ENCODE results near the gene GLCE. TPM values are rescaled to one million over a fixed set of nuclear protein-coding genes. Genes with fewer than 3 reads are reported as not detected.
A peak's percentile ranks its signal among the peaks of the same experiment; 100 is the strongest.

GLCE gene
- total RNA-seq, 2 donors from 2014 or later: 3.6 to 4.6 TPM

DNA sequence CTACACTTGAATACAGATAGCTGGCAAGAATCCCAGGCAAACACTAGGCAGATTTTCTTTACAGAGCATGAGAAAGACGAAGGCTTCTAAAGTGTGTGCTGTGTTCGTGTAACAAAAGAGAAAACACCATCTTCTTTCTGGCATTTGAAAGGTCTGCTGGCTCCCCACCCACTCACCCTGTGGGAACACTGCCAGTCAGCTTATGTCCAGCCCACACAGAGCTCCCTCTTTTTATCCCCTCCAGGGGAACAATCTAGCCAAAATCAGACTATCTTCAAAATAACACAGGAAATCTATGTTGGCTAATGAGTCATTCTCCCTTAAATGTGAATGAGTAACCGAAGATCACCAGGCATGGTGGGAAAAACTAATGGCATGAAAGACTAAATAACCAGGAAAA lies 92.7 kb downstream of the GLCE start:
- Mint-ChIP-seq H3K4me1 (ENCODE audit: low read depth in 2 of 2) (peaks cover 0 to 3% of the 10 kb centered on the region in 2 donors), H3K27me3 (no peaks in the 10 kb centered on the region), H3K9me3 (no peaks in the 10 kb centered on the region), H3K27ac (no peak overlapping the region), H3K36me3 (no peaks in the 10 kb centered on the region), H3K4me3 (no peak overlapping the region)
- DNase-seq (ENCODE audit: low spot score) (no peak), ATAC-seq (no peak)

DNA sequence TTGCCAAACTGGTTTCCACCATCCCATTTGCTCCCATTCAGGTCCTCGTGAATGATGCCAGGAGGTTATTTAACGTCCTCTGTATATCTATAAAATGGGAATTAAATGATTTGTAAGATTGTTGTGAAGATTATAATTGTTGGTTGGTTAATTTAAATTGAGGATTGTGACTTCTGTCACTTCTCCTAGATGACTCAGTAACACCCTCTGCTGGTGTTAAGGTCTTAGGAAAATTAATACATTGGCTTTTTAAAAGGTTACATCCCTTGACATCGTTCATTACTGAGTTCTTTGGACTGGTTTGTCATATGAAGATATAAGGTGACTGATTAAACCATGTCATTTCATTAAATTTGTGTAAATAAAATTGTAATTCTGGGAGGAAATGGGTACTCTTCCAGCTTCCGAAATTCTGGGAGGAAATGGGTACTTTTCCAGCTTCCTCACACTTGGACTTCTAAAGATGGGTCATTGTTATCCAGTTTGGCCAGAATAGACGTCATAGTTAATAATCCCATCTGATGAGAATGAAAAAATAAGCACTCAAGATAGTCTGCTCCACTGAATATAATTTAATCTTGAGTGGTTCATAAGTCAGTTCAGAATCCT lies 105.0 kb downstream of the GLCE start:
- Mint-ChIP-seq H3K27me3 (no peaks in the 10 kb centered on the region), H3K9me3 (no peaks in the 10 kb centered on the region), H3K4me1 (ENCODE audit: low read depth in 2 of 2) (no peaks in the 10 kb centered on the region), H3K4me3 (no peak overlapping the region), H3K27ac (no peak overlapping the region), H3K36me3 (no peaks in the 10 kb centered on the region)
- no peak for DNase-seq (ENCODE audit: low spot score)
- ATAC-seq: no peak

DNA sequence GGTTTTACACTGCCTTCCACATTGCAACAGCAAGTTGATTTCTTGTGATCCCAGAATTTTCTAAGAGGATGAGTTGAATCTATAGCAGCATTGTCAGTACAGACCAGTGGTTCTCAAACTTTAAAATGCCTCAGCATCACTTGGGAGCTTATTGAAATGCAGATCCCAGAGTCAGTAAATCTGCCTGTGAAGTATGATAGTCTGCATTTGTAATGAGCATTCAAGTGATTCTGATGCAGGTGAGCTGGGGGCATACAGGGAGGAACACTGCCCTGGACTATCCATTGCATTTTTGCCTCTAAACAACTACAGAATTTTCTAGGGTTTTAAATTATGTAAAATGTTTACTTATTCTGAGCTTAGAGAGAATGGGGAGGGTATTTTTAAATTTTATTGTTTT lies 110.8 kb downstream of the GLCE start:
- no peaks in the 10 kb centered on the region for H3K27me3 Mint-ChIP-seq
- ATAC-seq: no peak
- no peaks in the 10 kb centered on the region for H3K36me3 Mint-ChIP-seq
- H3K4me3 Mint-ChIP-seq: no peak overlapping the region
- H3K4me1 Mint-ChIP-seq (ENCODE audit: low read depth in 2 of 2): no peaks in the 10 kb centered on the region
- no peak overlapping the region for H3K27ac Mint-ChIP-seq
- H3K9me3 Mint-ChIP-seq: no peaks in the 10 kb centered on the region
- DNase-seq (ENCODE audit: low spot score): no peak

DNA sequence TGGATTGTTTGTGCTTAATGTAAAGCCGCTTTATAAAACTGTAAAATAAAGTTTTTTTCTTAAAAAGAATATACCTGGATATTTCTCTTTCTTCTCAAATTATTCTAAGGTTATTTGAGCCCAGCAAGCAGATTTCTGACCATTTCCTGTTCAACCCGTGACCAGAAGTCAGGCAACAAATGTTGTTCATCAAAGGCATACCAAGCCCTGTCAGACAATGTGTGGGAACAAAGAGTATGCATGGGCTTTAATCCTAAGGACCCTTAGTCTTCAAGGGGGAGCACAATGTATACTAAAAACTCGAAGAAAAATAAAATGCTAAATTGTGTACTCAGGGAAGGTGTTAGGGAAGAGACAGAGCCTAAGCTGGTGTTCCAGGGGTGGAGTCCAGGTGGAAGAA lies 111.7 kb downstream of the GLCE start:
- H3K4me3 Mint-ChIP-seq: no peak overlapping the region
- DNase-seq (ENCODE audit: low spot score): no peak
- no peaks in the 10 kb centered on the region for H3K4me1 Mint-ChIP-seq (ENCODE audit: low read depth in 2 of 2)
- no peaks in the 10 kb centered on the region for H3K36me3 Mint-ChIP-seq
- H3K9me3 Mint-ChIP-seq: no peaks in the 10 kb centered on the region
- ATAC-seq: no peak
- no peak overlapping the region for H3K27ac Mint-ChIP-seq
- peaks cover 0 to 4% of the 10 kb centered on the region in 2 donors for H3K27me3 Mint-ChIP-seq

DNA sequence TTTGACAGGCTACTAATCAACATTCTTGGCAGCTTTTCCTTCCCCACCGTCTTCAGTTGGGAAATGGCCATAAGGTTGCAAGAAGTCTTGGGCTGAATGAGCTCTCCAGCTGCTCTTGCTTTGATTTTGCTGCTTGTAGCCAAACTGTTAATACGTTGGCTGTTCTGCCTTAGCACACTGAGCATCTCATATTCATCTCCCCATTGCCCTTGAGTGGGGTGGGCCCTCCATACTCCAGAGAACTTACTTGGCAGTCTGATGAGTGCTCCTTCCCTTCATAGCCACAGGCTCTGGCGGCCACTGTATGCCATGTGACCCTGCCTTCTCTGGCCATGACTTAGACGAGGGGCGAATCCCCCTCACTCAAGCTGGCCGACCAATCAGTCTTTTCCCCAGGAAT lies 112.5 kb downstream of the GLCE start:
- Mint-ChIP-seq H3K4me1 (ENCODE audit: low read depth in 2 of 2) (no peaks in the 10 kb centered on the region), H3K4me3 (no peak overlapping the region), H3K27me3 (peaks cover 0 to 5% of the 10 kb centered on the region in 2 donors), H3K27ac (no peak overlapping the region), H3K9me3 (no peaks in the 10 kb centered on the region), H3K36me3 (no peaks in the 10 kb centered on the region)
- no peak for DNase-seq (ENCODE audit: low spot score)
- ATAC-seq: no peak

DNA sequence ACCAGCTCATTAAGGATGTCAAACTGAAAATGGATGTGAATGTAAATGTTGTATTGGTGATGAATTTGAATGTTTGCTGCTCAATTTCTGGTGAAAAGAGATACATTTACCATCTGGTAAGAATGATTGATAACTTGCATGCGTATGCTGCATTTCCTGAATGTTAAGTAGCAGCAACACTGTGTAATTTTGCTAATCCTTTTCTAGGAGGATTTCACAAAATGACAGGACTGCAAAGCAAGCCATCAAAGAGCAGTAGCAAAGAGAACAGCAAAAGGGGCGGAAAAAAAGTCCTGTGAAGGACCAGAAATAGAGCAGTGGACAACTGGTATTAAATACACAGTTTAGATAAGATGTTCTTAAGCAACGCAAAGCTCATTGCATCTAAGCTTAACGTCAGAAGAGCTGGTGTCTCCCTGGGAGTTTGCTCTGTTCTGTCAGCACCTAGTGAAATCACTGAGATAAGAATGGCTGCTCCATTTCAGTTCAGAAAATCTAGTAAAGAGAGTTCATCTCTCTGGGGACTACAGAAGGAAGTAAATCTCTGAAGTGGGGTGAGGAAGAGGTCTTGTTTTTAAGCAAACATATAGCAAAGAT lies 114.7 kb downstream of the GLCE start:
- no peak for DNase-seq (ENCODE audit: low spot score)
- Mint-ChIP-seq H3K36me3 (no peaks in the 10 kb centered on the region), H3K4me3 (no peak overlapping the region), H3K27me3 (peaks cover 3 to 5% of the 10 kb centered on the region in 2 donors), H3K9me3 (no peaks in the 10 kb centered on the region), H3K27ac (no peak overlapping the region), H3K4me1 (ENCODE audit: low read depth in 2 of 2) (no peaks in the 10 kb centered on the region)
- no peak for ATAC-seq

DNA sequence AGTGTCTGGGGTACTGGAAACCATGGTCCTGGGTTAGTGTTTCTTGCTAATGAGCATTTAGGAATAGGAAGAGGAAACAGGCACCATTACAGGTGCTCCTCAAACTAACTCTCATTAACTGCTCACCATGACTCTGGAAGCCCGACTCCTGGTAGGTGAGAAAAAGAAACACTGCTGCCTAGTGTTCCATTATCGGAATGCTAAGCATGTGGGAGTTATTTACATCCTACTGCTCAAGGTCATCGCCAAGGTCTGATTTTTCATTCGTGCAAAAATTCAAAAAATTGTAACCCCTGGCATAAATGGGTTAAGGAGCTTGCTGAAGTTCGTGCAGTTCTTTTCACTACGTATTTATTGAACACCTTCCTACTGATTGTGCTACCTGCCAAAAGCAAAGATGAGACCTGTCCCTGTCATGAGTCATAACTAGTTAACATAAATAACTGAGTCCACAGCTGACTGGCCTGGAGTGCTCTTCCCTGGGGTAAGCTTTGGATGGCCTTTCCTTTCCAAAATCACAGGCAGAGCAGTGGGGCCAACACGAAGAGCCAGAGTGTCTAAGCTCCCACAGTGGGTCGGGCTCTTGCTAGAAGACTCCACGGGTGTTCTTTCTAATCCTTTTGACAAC lies 115.6 kb downstream of the GLCE start:
- Mint-ChIP-seq H3K4me1 (ENCODE audit: low read depth in 2 of 2) (no peaks in the 10 kb centered on the region), H3K4me3 (no peak overlapping the region), H3K36me3 (no peaks in the 10 kb centered on the region), H3K27me3 (peaks cover 3 to 5% of the 10 kb centered on the region in 2 donors), H3K27ac (no peak overlapping the region), H3K9me3 (no peaks in the 10 kb centered on the region)
- ATAC-seq (no peak), DNase-seq (ENCODE audit: low spot score) (no peak)

DNA sequence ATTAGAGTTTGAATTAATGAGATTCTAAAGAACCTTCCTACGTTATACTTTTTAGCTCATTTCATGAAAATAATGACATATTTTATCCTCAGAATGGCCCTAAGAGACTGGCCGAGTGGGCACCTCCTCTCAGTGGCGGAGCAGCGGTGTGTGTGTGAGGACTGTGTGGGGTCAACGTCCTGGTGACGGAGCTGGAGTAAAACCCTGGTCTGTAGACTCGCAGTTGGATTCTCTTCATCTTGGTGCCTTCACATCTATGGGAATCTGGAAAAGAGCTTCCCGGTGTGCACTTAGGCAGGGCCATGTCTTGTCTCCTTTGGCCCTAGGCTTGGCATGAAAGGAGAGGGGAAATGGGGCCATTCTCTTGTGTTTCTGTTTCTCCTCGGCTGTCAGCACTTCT lies 116.9 kb downstream of the GLCE start:
- H3K27ac Mint-ChIP-seq: no peak overlapping the region
- DNase-seq (ENCODE audit: low spot score) (no peak), ATAC-seq (no peak)
- peaks cover 5 to 6% of the 10 kb centered on the region in 2 donors for H3K27me3 Mint-ChIP-seq
- no peaks in the 10 kb centered on the region for H3K4me1 Mint-ChIP-seq (ENCODE audit: low read depth in 2 of 2)
- no peak overlapping the region for H3K4me3 Mint-ChIP-seq
- H3K9me3 Mint-ChIP-seq: no peaks in the 10 kb centered on the region
- no peaks in the 10 kb centered on the region for H3K36me3 Mint-ChIP-seq

DNA sequence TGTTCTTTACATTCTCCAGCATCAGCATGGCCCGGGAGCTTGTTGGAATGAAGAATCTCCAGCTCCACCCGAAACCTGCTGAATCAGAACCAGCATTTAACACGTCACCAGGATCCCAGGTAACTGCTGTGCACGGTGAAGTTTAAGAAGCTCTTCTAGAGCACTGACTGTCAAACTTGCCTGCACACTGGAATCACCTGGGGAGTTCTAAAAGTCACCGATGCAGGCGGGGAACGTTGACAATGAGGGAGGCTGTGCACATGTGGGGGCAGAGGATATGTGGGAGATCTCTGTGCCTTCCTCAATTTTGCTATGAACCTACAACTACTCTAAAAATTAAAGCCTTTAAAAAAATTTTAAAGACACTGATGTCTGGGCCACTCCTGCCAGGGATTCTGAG lies 119.2 kb downstream of the GLCE start:
- no peak for ATAC-seq
- no peaks in the 10 kb centered on the region for H3K36me3 Mint-ChIP-seq
- no peaks in the 10 kb centered on the region for H3K4me1 Mint-ChIP-seq (ENCODE audit: low read depth in 2 of 2)
- no peak overlapping the region for H3K27ac Mint-ChIP-seq
- no peak overlapping the region for H3K4me3 Mint-ChIP-seq
- no peaks in the 10 kb centered on the region for H3K9me3 Mint-ChIP-seq
- H3K27me3 Mint-ChIP-seq: peaks cover 5 to 9% of the 10 kb centered on the region in 2 donors
- DNase-seq (ENCODE audit: low spot score): no peak

DNA sequence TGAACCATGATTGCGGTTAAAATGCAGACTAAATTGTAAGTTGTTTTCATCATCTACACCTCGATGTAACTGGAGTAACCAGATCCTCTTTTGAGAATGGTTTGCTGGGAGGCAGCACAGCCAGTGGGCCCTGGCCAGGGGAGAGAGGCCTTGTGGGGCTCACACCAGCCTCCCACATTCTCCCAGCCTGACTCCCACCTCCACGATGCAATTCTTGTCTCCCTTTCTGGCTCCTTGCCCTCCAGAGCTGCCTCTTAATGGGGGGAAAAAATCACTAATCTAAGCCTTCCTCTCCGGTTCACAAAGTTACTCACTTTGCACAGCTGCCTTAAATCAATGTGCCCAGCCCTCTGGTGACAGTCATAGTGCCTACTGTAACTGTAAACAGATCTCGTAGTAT lies 120.3 kb downstream of the GLCE start:
- Mint-ChIP-seq H3K36me3 (no peaks in the 10 kb centered on the region), H3K4me3 (no peak overlapping the region), H3K27ac (no peak overlapping the region), H3K27me3 (peaks cover 5 to 9% of the 10 kb centered on the region in 2 donors), H3K9me3 (no peaks in the 10 kb centered on the region), H3K4me1 (ENCODE audit: low read depth in 2 of 2) (no peaks in the 10 kb centered on the region)
- DNase-seq (ENCODE audit: low spot score): peak; percentile 58
- no peak for ATAC-seq

DNA sequence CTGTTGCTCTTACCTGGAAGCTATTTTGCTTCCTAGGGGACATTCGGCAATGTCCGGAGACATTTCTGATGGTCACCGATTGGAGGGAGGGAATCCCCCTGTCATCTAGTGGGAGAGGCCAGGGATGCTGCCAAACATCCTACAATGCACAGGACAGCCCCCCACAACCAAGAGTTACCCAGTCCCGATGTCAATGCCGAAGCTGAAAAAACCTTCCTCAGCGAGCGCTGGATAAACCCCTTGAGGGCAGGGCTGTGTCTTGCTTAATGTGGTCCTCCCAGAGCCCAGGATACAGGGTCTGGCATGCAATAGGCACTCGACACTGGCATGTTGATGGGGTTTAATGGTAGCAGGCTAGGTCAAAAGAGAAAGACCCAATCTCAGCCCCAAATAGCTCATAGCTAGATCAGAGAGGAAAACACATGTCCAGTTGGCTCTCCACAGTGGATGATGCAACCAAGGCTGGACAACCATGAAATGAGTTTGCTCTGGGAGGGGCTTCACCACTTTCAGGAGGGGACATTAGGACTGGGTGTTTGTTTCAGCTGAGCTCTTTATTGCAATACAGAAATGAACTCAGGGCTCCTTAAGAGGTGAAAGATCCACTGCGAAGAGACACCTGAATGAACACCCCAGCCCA lies 121.8 kb downstream of the GLCE start:
- ATAC-seq: no peak
- Mint-ChIP-seq H3K4me1 (ENCODE audit: low read depth in 2 of 2) (no peaks in the 10 kb centered on the region), H3K27ac (no peak overlapping the region), H3K36me3 (no peaks in the 10 kb centered on the region), H3K4me3 (no peak overlapping the region), H3K27me3 (peaks cover under 1 to 9% of the 10 kb centered on the region in 2 donors), H3K9me3 (no peaks in the 10 kb centered on the region)
- no peak for DNase-seq (ENCODE audit: low spot score)

DNA sequence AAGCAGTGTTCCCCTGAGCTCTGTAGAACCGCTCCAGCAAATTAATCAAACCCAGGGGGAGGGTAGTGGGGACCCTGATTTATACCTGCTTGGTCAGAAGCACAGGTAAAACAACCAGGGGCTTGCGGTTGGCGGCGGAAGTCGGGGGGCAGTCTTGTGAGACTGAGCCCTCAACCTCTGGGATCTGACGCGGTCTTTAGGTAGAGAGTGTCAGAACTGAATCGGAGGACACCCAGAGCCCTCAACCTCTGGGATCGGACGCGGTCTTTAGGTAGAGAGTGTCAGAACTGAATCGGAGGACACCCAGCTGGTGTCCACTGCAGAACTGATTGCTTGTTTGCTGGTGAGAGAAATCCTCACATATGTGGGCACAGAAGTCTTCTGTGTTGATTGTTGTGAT lies 125.4 kb downstream of the GLCE start:
- no peak for DNase-seq (ENCODE audit: low spot score)
- Mint-ChIP-seq H3K9me3 (no peaks in the 10 kb centered on the region), H3K4me1 (ENCODE audit: low read depth in 2 of 2) (no peaks in the 10 kb centered on the region), H3K4me3 (no peak overlapping the region), H3K27ac (no peak overlapping the region), H3K27me3 (peaks cover 0 to 6% of the 10 kb centered on the region in 2 donors), H3K36me3 (no peaks in the 10 kb centered on the region)
- ATAC-seq: no peak

DNA sequence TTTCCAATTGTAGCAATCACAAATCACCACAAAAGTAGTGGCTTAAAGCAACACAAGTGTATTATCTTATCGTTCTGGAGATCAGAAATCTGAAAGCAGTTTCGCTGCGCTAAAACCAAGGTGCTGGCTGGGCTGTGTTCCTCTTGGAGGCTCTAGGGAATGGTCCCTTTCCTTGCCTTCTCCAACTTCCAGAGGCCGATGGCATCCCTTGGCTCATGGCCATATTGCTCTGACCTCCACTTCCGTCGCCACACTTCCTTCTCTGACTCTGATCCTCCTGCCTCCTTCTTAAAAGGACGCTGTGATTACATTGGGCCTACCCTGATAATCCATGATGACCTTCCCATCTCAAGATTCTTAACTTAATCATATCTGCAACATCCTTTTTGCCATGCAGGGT lies 127.6 kb downstream of the GLCE start:
- no peaks in the 10 kb centered on the region for H3K4me1 Mint-ChIP-seq (ENCODE audit: low read depth in 2 of 2)
- H3K4me3 Mint-ChIP-seq: no peak overlapping the region
- H3K27ac Mint-ChIP-seq: no peak overlapping the region
- DNase-seq (ENCODE audit: low spot score) (no peak), ATAC-seq (no peak)
- H3K27me3 Mint-ChIP-seq: peaks cover 0 to 2% of the 10 kb centered on the region in 2 donors
- H3K36me3 Mint-ChIP-seq: no peaks in the 10 kb centered on the region
- no peaks in the 10 kb centered on the region for H3K9me3 Mint-ChIP-seq

Measured in natural killer cell treated with Interleukin-12 subunit alpha and Interleukin-12 subunit beta and Interleukin-15 and Interleukin-18, amount 100 ng/mL, for 72 hours (primary cell).